Subcutaneous abdominal adipose tissue (tissue), 5 donors: ENCODE data around the gene TDP1.

Experiments
- H3K27ac ChIP-seq: one replicate; pipeline ENCODE4 v1.7.0; 2013; ENCODE audit warnings: low read depth, mild to moderate bottlenecking, inconsistent platforms, low read length, moderate library complexity
- H3K27me3 ChIP-seq, 5 donors: one replicate each; pipeline ENCODE4 v1.7.0; 2013; ENCODE audit warnings: low read length in 5 of 5, inconsistent platforms in 1 of 5; ENCODE audit not compliant: control insufficient read depth in 5 of 5, insufficient read depth in 4 of 5
- H3K36me3 ChIP-seq, 5 donors: one replicate each; pipeline ENCODE4 v1.7.0; 2013; ENCODE audit warnings: low read length in 5 of 5; ENCODE audit not compliant: control insufficient read depth in 5 of 5, insufficient read depth in 5 of 5
- H3K4me1 ChIP-seq, 5 donors: one replicate each; pipeline ENCODE4 v1.7.0; 2013; ENCODE audit warnings: low read length in 5 of 5, mild to moderate bottlenecking in 3 of 5, moderate library complexity in 1 of 5; ENCODE audit not compliant: control insufficient read depth in 5 of 5, insufficient read depth in 5 of 5
- H3K4me3 ChIP-seq, 5 donors: one replicate each; pipeline ENCODE4 v1.7.0; 2013; ENCODE audit warnings: low read length in 5 of 5, low read depth in 1 of 5
- H3K9ac ChIP-seq, 5 donors: one replicate each; pipeline ENCODE4 v1.7.0; 2013; ENCODE audit warnings: low read length in 5 of 5, mild to moderate bottlenecking in 4 of 5, moderate library complexity in 3 of 5
- H3K9me3 ChIP-seq, 5 donors: one replicate each; pipeline ENCODE4 v1.7.0; 2013; ENCODE audit warnings: low read length in 5 of 5; ENCODE audit not compliant: control insufficient read depth in 5 of 5
- donor health status: healthy.
- donor health status: healthy.
- donor health status: healthy.
- donor health status: healthy.
- donor health status: healthy.

Gene TDP1

DNA sequence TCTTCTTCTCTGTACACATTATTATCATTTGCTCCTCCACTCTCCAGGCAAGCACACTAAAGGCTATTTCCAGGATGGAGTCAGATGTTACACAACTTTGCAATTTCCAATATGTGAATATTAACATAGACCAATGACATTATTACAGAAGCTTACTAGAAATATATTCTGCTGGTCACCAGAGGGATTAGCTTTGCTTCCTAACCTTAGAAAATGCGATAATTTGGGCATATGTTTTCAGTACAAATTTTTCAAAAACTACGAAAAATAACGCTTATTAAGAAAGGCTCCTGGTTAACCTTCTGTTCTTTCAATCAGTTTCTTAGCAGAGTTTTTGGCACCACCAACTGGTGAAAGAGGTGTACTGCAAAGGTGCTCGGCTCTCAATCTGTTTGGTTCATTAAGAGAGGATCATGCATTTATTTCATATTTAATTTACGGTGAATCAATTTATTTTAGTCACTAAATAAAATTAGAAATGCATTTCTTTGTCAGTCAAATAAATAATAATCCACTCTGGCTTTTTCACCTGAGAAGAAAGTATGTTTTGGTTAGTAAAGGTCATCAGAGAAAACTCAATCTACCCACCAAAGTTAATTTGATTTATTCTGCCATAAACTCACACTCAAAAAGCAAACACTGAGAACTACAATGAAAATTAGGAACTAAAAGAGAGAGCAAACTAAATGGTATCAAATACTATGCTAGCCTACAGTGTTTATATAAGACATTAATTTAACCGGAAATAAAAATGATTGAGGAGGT lies 40.4 kb upstream of the TDP1 start:
- no peaks in the 10 kb centered on the region for H3K27me3 ChIP-seq
- peaks cover 4 to 34% (median 26%) of the 10 kb centered on the region in 5 donors for H3K4me1 ChIP-seq
- H3K27ac ChIP-seq = peak overlapping the region; percentile 4
- no peak overlapping the region for H3K4me3 ChIP-seq
- H3K9ac ChIP-seq = no peak overlapping the region
- no peaks in the 10 kb centered on the region for H3K36me3 ChIP-seq
- no peaks in the 10 kb centered on the region for H3K9me3 ChIP-seq

DNA sequence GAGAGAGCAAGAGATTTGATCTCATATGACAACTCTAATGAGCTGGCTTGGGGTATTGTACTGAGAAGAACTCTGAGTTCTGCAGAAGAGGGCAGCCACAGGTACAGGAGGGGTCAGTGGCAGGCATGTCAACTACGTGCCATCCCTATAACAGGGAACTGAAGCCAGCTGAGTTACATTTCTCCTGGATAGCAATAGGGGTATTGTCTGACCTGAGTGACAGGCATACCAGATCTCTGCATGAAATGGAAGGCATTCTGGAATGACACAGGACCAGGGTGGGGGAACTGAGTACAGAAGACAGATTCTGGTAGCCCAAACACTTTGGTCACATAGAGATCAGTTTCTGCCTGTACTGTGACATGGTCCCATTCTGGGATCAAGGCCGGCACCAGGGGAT lies 37.0 kb upstream of the TDP1 start:
- Histone ChIP-seq H3K36me3 (no peaks in the 10 kb centered on the region), H3K4me1 (peaks cover 0 to 6% (median 0%) of the 10 kb centered on the region in 5 donors), H3K4me3 (no peak overlapping the region), H3K9me3 (no peaks in the 10 kb centered on the region), H3K27ac (no peak overlapping the region), H3K9ac (no peak overlapping the region), H3K27me3 (no peaks in the 10 kb centered on the region)

- Histone ChIP-seq H3K27me3 (no peaks in the 10 kb centered on the region), H3K36me3 (peaks cover 0 to 4% (median 0%) of the 10 kb centered on the region in 5 donors), H3K4me3 (no peak overlapping the region), H3K4me1 (peaks cover 0 to 2% (median 0%) of the 10 kb centered on the region in 5 donors), H3K9me3 (no peaks in the 10 kb centered on the region), H3K9ac (no peak overlapping the region), H3K27ac (no peak overlapping the region)
These were observed 35.7 kb upstream of the TDP1 start for GRCh38 chr14:89920056-89920455.

DNA sequence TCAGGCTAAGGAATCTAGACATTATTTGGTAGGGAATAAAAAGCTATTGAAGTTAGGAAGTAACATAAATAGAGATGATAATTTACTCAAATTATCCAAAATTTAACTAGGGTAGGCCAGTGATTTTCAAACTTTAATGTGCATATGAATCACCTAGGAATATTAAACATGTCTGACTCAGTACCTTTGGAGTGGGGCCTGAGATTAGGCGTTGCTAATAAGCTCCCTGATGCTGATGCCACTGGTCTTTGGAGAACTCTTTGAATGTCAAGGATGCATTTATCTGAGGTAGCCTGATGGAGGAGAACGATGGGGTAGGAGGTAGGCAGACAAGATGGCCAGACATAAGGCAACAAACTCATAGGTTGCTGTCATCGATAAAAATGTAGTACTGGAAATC lies 34.4 kb upstream of the TDP1 start:
- H3K4me3 ChIP-seq = no peak overlapping the region
- H3K27ac ChIP-seq = no peak overlapping the region
- H3K36me3 ChIP-seq = peaks cover 0 to 4% (median 0%) of the 10 kb centered on the region in 5 donors
- H3K9me3 ChIP-seq = no peaks in the 10 kb centered on the region
- no peaks in the 10 kb centered on the region for H3K27me3 ChIP-seq
- no peaks in the 10 kb centered on the region for H3K4me1 ChIP-seq
- no peak overlapping the region for H3K9ac ChIP-seq

GRCh38 chr14:89922031-89922907 lies 33.5 kb upstream of the TDP1 start:
- Histone ChIP-seq H3K9ac (no peak overlapping the region), H3K27me3 (no peaks in the 10 kb centered on the region), H3K36me3 (peaks cover 0 to 4% (median 0%) of the 10 kb centered on the region in 5 donors), H3K4me1 (no peaks in the 10 kb centered on the region), H3K27ac (no peak overlapping the region), H3K9me3 (no peaks in the 10 kb centered on the region), H3K4me3 (no peak overlapping the region)

DNA sequence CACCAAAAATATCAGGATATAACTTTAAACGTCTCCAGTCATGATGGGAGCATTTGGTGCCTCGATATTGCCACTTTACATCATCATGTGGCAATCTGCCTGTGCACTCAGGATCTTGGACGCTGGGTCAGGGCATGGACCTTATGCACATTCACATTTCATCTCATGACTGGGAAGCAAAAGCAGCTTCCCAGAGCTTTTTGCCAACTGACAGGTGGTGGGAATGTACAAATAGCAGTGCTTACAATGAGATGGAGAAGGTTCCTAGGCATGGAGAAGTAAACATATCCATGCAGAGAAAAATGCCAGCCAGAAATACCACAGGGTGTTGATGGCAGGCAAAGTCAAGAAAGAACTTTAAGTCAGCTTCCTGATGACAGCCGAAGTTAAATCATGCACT lies 31.5 kb upstream of the TDP1 start:
- peaks cover 0 to 4% (median 0%) of the 10 kb centered on the region in 5 donors for H3K36me3 ChIP-seq
- no peaks in the 10 kb centered on the region for H3K4me1 ChIP-seq
- H3K4me3 ChIP-seq = no peak overlapping the region
- no peaks in the 10 kb centered on the region for H3K27me3 ChIP-seq
- no peaks in the 10 kb centered on the region for H3K9me3 ChIP-seq
- no peak overlapping the region for H3K9ac ChIP-seq
- no peak overlapping the region for H3K27ac ChIP-seq

DNA sequence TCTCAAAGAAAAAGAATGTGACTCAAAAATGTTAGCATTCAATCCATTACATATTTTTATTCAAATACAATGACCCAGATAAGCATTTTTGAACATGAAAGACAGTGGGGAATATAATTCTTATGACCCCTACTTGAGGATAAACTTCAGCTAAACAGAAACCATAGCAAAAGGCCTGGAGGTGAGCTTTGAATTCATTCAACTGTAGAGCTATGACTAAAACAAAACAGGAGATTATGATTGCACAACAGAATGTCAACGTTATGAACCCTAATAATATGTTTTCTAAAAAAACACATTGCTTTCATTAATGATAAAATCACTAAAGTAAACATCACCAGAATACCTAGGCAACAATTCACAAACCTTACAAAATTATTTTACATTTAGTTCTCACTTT lies 29.0 kb upstream of the TDP1 start:
- no peak overlapping the region for H3K9ac ChIP-seq
- no peaks in the 10 kb centered on the region for H3K27me3 ChIP-seq
- no peak overlapping the region for H3K27ac ChIP-seq
- no peak overlapping the region for H3K4me3 ChIP-seq
- H3K9me3 ChIP-seq = no peaks in the 10 kb centered on the region
- peaks cover 0 to 8% (median 6%) of the 10 kb centered on the region in 5 donors for H3K36me3 ChIP-seq
- H3K4me1 ChIP-seq = no peaks in the 10 kb centered on the region

GRCh38 chr14:89927186-89927865 lies 28.4 kb upstream of the TDP1 start:
- Histone ChIP-seq H3K36me3 (peaks cover 0 to 11% (median 6%) of the 10 kb centered on the region in 5 donors), H3K27me3 (no peaks in the 10 kb centered on the region), H3K4me3 (no peak overlapping the region), H3K27ac (no peak overlapping the region), H3K4me1 (no peaks in the 10 kb centered on the region), H3K9ac (no peak overlapping the region), H3K9me3 (no peaks in the 10 kb centered on the region)

DNA sequence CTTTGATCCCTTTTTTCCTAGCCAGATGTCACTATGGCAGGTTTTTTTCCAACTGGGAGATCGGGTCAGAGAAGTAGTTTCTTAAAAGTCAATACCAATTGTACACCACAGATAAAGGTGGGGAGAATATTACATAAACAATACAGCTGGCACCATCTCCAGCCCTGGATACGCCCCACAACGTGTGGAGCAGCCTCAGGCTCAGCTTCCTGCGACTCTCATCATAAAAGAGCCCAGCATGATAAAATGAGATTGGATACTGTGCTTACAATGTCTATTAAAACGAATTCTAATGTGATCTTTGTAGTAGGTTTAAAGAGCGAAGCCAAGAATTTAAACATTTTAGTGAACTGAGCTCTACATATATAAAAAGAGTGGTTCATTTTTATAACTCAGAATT lies 22.7 kb upstream of the TDP1 start:
- Histone ChIP-seq H3K4me3 (no peak overlapping the region), H3K36me3 (peaks cover 3 to 11% (median 6%) of the 10 kb centered on the region in 5 donors), H3K27me3 (no peaks in the 10 kb centered on the region), H3K9me3 (no peaks in the 10 kb centered on the region), H3K27ac (no peak overlapping the region), H3K9ac (no peak overlapping the region), H3K4me1 (no peaks in the 10 kb centered on the region)
